Peyer's patch (tissue), 4 donors: ENCODE measurements around the gene SIDT2. TPM values are rescaled to one million over a fixed set of nuclear protein-coding genes. Genes with fewer than 3 reads are reported as not detected.

Source experiments
- DNase-seq, 3 donors: peaks; one replicate each; pipeline ENCODE4 v3.0.0-alpha.2; 2017 to 2019
- H3K27ac ChIP-seq, 4 donors: fragments of 200-600 bp; sonication (generic); one replicate each; pipeline ENCODE4 v1.5.1; 2016 to 2019
- H3K27me3 ChIP-seq, 2 donors: fragments of 200-600 bp; sonication (generic); one replicate each; pipeline ENCODE4 v1.5.1; 2019
- H3K36me3 ChIP-seq, 3 donors: fragments of 200-600 bp; sonication (generic); one replicate each; pipeline ENCODE4 v1.5.1; 2016 to 2019
- H3K4me1 ChIP-seq, 4 donors: fragments of 200-600 bp; sonication (generic); one replicate each; pipeline ENCODE4 v1.5.1; 2016 to 2019
- H3K4me3 ChIP-seq, 4 donors: fragments of 200-600 bp; sonication (generic); 1 replicate in 3 of 4; 2 replicates in 1 of 4; pipeline ENCODE4 v1.5.1; 2016 to 2019; ENCODE audit warnings: mild to moderate bottlenecking in 1 of 4
- H3K9me3 ChIP-seq, 4 donors: fragments of 200-600 bp; sonication (generic); one replicate each; pipeline ENCODE4 v1.5.1; 2016 to 2019; ENCODE audit warnings: mild to moderate bottlenecking in 1 of 4
- CTCF ChIP-seq, 6 experiments: fragments of 450-650 bp in 4 of 6; fragments of 200-600 bp in 2 of 6; sonication (generic) in 1 of 6; IDR thresholded peaks; one replicate each; pipeline ENCODE4 v1.5.1; 2017 to 2019; ENCODE audit warnings: antibody characterized with exemption in 6 of 6, mild to moderate bottlenecking in 3 of 6, moderate library complexity in 1 of 6
- POLR2A ChIP-seq, 2 donors: fragments of 450-650 bp; IDR thresholded peaks; one replicate each; pipeline ENCODE4 v1.5.1; 2017; ENCODE audit warnings: antibody characterized with exemption in 2 of 2, mild to moderate bottlenecking in 2 of 2, moderate library complexity in 2 of 2
- total RNA-seq, 4 donors: library from RNA; depleted of rRNA; stranded (reverse); fragments of >200 nt; gene quantifications; one replicate each; pipeline ENCODE4 v1.1.0, GENCODE V29; 2016

The SIDT2 gene
- total RNA-seq, 4 donors from 2014 or later = 69.3 to 201 (median 162) TPM

DNA sequence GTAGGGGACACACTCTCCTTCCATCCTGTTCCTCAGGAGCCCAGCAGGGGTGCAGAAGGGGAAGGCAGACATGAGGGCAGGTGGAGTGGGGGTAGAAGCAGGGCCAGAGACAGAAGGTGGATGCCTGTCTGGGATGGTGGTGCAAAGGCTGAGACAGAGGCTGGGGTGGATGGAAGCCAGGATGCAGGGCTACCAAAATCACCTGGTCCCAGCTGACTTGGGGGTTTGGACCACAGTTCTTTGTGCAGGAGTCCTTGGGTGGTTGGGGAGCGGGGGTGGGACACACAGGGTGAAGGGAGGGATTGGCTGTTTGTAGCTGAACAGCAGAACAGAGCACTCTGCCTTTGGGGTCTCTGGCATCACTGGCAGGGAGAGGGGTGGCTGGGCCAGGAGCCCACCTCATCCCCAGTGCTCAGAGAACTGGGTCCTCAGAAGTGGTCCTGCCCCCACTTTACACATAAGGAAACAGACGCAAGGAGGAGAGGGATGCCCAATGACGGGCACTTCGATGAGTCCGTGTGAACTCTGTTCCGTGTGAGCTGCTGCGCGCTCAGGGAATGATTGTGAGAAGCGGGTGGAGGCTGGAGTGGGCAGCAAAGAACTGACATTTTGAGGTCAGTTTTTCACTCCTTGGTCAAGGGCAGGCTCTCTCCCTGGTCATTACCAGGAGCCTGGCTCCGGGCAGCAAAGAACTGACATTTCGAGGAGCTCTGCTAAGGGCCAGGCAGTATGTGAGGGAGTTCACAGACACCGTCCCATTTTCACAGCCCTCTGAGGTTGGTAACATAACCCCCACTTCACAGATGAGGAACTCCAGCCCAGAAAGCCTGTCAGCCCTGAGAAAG is 22.5 kb downstream of the SIDT2 start:
- Histone ChIP-seq H3K27ac (peak overlapping the region; percentile 62 to 89 (median 76)), H3K4me1 (peaks cover 0 to 18% (median 0%) of the 10 kb centered on the region in 4 donors), H3K27me3 (no peaks in the 10 kb centered on the region), H3K4me3 (peak overlapping the region; percentile 18 to 44 (median 29)), H3K9me3 (no peaks in the 10 kb centered on the region), H3K36me3 (peaks cover 0 to 49% (median 0%) of the 10 kb centered on the region in 3 donors)
- DNase-seq = no peak
- TF ChIP-seq CTCF (IDR thresholded peaks at IDR 0.05) (no peak), POLR2A (IDR thresholded peaks at IDR 0.05) (no peak)

DNA sequence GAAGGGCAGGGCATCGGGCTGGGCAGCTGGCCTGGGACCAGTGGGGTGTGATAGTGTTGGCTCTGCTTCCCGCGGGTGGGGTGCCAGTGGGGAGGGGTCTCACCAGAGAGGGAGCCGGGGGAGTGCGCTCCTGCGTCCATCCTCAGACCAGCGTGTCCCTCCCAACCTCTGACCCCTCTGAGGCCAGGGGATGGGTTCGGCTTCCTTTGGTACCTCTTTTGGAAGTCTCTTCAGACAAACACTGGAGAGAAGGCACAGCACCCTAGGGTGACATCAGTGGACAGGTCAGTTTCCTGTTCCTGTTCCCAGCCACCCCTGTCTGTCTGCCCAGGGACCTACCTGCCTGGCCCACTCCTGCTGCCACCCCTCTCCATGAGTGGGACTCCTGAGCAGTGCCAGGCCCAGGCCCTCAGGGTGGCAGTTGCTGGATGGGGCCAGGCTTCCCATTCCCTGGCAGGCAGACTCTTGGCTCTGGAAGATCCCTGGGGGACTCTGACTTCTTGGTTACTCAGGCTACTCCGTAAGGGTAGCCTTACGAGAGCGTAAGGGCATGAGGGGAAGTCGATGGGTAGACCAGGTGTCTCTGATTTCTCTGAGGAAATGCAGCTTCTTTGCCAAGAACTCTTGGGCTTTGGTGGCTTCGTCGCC is 23.2 kb downstream of the SIDT2 start:
- peaks cover 0 to 18% (median 0%) of the 10 kb centered on the region in 4 donors for H3K4me1 ChIP-seq
- no peaks in the 10 kb centered on the region for H3K27me3 ChIP-seq
- TF ChIP-seq CTCF (IDR thresholded peaks at IDR 0.05) = no peak
- TF ChIP-seq POLR2A (IDR thresholded peaks at IDR 0.05) = no peak
- H3K9me3 ChIP-seq = no peaks in the 10 kb centered on the region
- peak overlapping the region in 3 of 4 donors; percentile 7 to 44 (median 35) for H3K4me3 ChIP-seq
- peaks cover 0 to 42% (median 0%) of the 10 kb centered on the region in 3 donors for H3K36me3 ChIP-seq
- DNase-seq = no peak
- peak overlapping the region; percentile 62 to 89 (median 76) for H3K27ac ChIP-seq

DNA sequence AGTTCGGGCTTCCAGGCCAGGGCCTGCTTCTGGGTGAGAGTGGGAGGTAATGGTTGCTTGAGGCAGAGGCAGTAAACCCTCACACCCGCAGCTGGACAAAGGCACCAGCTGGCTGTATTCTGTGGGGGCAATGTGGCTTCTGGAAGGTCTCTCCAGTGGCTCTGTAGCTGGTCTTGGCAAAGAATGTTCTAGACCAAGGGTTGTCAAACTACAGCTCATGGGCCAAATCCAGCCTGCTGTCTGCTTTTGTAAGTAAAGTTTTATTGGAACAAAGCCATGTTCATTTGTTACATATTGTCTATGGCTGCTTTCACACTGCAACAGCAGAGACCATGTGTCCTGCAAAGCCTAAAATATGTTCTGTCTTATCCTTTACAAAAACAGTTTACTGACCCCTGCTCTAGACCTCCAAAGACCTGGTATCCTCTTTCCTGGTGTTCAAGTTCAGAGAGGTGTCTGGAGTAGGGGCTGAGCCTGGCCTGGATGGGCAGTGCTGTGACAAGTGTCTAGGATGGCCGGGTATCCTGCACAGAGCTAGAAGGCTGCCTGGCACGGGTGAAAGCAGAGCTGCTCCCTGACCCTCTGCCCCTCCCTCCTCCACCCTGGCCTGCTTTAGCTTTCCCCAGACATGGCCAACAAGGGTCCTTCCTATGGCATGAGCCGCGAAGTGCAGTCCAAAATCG is 24.0 kb downstream of the SIDT2 start:
- H3K4me1 ChIP-seq = peaks cover 0 to 14% (median 0%) of the 10 kb centered on the region in 4 donors
- peak overlapping the region in 2 of 4 donors; percentile 18 to 44 for H3K4me3 ChIP-seq

DNA sequence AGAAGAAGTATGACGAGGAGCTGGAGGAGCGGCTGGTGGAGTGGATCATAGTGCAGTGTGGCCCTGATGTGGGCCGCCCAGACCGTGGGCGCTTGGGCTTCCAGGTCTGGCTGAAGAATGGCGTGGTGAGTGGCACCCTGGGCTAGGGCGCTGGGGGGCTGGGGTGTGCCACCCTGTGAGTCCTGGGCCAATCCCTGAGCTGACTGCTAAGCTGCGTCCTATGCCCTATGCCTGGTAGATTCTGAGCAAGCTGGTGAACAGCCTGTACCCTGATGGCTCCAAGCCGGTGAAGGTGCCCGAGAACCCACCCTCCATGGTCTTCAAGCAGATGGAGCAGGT is 24.5 kb downstream of the SIDT2 start:
- DNase-seq = no peak
- Histone ChIP-seq H3K27me3 (no peaks in the 10 kb centered on the region), H3K27ac (peak overlapping the region; percentile 22 to 89 (median 70)), H3K4me3 (peak overlapping the region in 2 of 4 donors; percentile 18 to 44), H3K36me3 (peaks cover 0 to 29% (median 0%) of the 10 kb centered on the region in 3 donors), H3K9me3 (no peaks in the 10 kb centered on the region), H3K4me1 (peaks cover 0 to 9% (median 0%) of the 10 kb centered on the region in 4 donors)
- TF ChIP-seq CTCF (IDR thresholded peaks at IDR 0.05) = no peak
- no peak for TF ChIP-seq POLR2A (IDR thresholded peaks at IDR 0.05)

More for the DNA sequence above, 24.0 kb downstream of the SIDT2 start:
- Histone ChIP-seq H3K36me3 (peaks cover 0 to 34% (median 0%) of the 10 kb centered on the region in 3 donors), H3K27ac (peak overlapping the region; percentile 62 to 89 (median 76)), H3K9me3 (no peaks in the 10 kb centered on the region), H3K27me3 (no peaks in the 10 kb centered on the region)
- no peak for TF ChIP-seq CTCF (IDR thresholded peaks at IDR 0.05)
- no peak for TF ChIP-seq POLR2A (IDR thresholded peaks at IDR 0.05)
- no peak for DNase-seq

DNA sequence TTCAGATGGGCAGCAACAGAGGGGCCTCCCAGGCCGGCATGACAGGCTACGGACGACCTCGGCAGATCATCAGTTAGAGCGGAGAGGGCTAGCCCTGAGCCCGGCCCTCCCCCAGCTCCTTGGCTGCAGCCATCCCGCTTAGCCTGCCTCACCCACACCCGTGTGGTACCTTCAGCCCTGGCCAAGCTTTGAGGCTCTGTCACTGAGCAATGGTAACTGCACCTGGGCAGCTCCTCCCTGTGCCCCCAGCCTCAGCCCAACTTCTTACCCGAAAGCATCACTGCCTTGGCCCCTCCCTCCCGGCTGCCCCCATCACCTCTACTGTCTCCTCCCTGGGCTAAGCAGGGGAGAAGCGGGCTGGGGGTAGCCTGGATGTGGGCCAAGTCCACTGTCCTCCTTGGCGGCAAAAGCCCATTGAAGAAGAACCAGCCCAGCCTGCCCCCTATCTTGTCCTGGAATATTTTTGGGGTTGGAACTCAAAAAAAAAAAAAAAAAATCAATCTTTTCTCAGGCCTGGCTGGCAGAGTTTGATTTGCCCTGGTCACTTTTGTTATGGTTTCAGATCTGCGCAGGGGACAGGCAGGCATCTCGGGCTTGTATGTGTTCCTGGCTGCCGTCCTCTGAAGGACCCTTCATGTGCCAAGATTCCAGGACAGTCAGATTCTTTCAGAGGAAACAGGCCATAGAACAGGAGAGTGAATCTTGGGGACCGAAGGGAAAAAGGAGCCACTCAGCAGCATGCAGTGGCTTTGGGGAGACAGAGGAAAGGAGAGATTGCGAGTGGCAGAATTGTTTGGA is 25.9 kb downstream of the SIDT2 start:
- Histone ChIP-seq H3K4me3 (peak overlapping the region in 1 of 4 donors; percentile 44), H3K4me1 (no peaks in the 10 kb centered on the region), H3K27me3 (no peaks in the 10 kb centered on the region), H3K9me3 (no peaks in the 10 kb centered on the region), H3K36me3 (peaks cover 0 to 30% (median 0%) of the 10 kb centered on the region in 3 donors), H3K27ac (peak overlapping the region in 3 of 4 donors; percentile 3 to 89 (median 25))
- no peak for DNase-seq
- TF ChIP-seq POLR2A (IDR thresholded peaks at IDR 0.05) (no peak), CTCF (IDR thresholded peaks at IDR 0.05) (no peak)
